RWPE2 (cell line): Measurements from ENCODE around the gene BATF3.
"Not testable (repeated sequence)": the region's sequence is repeated elsewhere in the genome, so short reads cannot be mapped to it uniquely, and the experiment has no call there.

Source experiments
- ATAC-seq: fragments of 200-7000 bp; cut with Tn5 transposase; 3 replicates; pipeline ENCODE4 v1.9.1; 2021; ENCODE audit warnings: low read depth
- DNase-seq: peaks from one replicate; pipeline ENCODE4 v3.0.0-alpha.2; 2020; ENCODE audit warnings: low spot score
- H3K27ac ChIP-seq: fragments of 450-650 bp; 2 replicates; pipeline ENCODE4 v1.5.1; 2017; ENCODE audit warnings: mild to moderate bottlenecking; ENCODE audit not compliant: poor library complexity, severe bottlenecking
- H3K27me3 ChIP-seq: fragments of 250-450 bp; sonication (Bioruptor Pico); 2 replicates; pipeline ENCODE4 v1.5.1; 2021; ENCODE audit warnings: mild to moderate bottlenecking, moderate library complexity; ENCODE audit not compliant: insufficient read depth, poor library complexity, severe bottlenecking
- H3K36me3 ChIP-seq: fragments of 250-450 bp; sonication (Bioruptor Pico); 2 replicates; pipeline ENCODE4 v1.5.1; 2020; ENCODE audit warnings: low read depth, mild to moderate bottlenecking, moderate library complexity
- H3K4me1 ChIP-seq: fragments of 250-450 bp; sonication (Bioruptor Pico); 2 replicates; pipeline ENCODE4 v1.5.1; 2021; ENCODE audit warnings: mild to moderate bottlenecking, moderate library complexity; ENCODE audit not compliant: insufficient read depth, poor library complexity, severe bottlenecking
- H3K4me3 ChIP-seq: fragments of 250-450 bp; sonication (Bioruptor Pico); 2 replicates; pipeline ENCODE4 v1.5.1; 2021; ENCODE audit warnings: mild to moderate bottlenecking, moderate library complexity; ENCODE audit not compliant: severe bottlenecking
- H3K9me3 ChIP-seq: fragments of 250-450 bp; sonication (Bioruptor Pico); 2 replicates; pipeline ENCODE4 v1.5.1; 2021; ENCODE audit warnings: mild to moderate bottlenecking, moderate library complexity; ENCODE audit not compliant: severe bottlenecking
- TF ChIP-seq, protein P1 (sequence below): fragments of 450-650 bp; IDR thresholded peaks from one replicate; pipeline ENCODE4 v1.5.1; 2017; ENCODE audit warnings: mild to moderate bottlenecking, moderate library complexity; ENCODE audit not compliant: poor library complexity, severe bottlenecking

BATF3 gene

DNA sequence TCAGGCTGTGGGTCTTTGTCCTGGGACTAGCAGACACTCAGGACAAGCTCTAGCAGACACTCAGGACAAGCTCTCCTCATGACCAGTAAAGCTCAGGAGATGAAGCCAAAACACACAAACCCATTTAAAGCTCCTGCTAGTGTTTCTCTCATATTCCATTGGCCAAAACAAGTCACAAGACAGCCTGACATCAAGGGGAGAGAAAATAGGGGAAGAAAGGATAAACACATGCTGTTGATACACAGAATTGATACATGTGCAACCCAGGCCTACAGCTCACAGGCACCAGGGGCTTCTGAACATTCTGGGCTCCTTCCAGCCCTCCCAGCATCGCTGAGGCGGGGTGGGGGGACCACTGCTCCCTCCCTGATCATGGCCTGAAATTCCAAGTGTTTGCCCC lies 55.8 kb downstream of the BATF3 start:
- DNase-seq = no peak
- H3K9me3 ChIP-seq = no peaks in the 10 kb centered on the region
- no peak overlapping the region for H3K4me3 ChIP-seq
- TF ChIP-seq, protein P1, sequence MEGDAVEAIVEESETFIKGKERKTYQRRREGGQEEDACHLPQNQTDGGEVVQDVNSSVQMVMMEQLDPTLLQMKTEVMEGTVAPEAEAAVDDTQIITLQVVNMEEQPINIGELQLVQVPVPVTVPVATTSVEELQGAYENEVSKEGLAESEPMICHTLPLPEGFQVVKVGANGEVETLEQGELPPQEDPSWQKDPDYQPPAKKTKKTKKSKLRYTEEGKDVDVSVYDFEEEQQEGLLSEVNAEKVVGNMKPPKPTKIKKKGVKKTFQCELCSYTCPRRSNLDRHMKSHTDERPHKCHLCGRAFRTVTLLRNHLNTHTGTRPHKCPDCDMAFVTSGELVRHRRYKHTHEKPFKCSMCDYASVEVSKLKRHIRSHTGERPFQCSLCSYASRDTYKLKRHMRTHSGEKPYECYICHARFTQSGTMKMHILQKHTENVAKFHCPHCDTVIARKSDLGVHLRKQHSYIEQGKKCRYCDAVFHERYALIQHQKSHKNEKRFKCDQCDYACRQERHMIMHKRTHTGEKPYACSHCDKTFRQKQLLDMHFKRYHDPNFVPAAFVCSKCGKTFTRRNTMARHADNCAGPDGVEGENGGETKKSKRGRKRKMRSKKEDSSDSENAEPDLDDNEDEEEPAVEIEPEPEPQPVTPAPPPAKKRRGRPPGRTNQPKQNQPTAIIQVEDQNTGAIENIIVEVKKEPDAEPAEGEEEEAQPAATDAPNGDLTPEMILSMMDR = no peak
- H3K4me1 ChIP-seq = no peaks in the 10 kb centered on the region
- H3K36me3 ChIP-seq = no peaks in the 10 kb centered on the region
- no peaks in the 10 kb centered on the region for H3K27me3 ChIP-seq
- no peak for ATAC-seq
- H3K27ac ChIP-seq = no peak overlapping the region

DNA sequence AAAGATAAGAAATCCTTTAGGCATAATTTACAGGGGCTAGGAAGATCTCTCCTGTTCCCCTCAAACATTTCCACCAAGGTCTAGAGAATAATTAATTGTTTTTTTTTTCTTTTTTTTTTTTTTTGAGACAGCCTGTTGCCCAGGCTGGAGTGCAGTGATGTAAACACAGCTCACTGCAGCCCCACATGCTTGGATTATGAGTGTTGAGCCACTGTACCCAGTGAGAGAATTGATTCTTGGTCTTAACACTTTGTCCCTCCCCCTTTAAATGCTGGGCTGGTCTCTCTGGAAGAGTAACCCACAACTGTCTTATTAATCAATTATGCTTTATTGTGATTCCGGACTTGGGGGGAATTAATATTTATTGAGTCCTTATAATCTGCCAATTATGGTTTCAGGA lies 57.7 kb downstream of the BATF3 start:
- ATAC-seq (no peak), DNase-seq (no peak)
- TF ChIP-seq, protein P1 = no peak
- no peaks in the 10 kb centered on the region for H3K4me1 ChIP-seq
- no peak overlapping the region for H3K27ac ChIP-seq
- no peaks in the 10 kb centered on the region for H3K9me3 ChIP-seq
- no peak overlapping the region for H3K4me3 ChIP-seq
- no peaks in the 10 kb centered on the region for H3K27me3 ChIP-seq
- H3K36me3 ChIP-seq = no peaks in the 10 kb centered on the region

DNA sequence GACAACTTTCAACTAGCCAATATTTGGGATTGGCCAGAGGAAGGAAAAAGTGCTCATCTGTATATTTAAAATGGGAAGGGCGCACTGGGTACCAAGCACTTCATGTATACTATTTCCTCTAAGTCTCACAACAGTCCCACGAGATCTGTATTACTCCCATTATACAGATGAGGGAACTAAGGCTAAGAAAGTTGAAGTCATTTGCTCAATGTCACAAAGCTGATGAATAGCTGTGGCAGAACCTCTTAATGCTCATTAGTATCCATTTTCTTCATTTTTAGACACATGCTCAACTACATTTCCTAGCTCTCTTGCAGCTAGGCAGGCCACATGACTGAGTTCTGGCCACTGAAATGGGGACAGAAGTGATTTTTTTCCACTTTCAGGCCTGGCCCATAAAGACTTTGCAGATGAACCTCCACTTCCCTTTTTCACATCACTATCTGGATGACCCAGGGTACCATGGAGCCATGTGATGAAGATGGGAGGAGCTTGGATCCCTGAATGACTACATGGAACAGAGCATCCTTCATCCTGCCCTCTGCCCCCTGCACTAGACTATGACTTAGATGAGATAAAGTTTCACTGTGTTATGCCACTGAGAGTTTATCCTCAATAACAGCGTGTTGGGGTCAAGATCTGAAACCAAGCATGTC lies 59.3 kb downstream of the BATF3 start:
- H3K9me3 ChIP-seq = no peaks in the 10 kb centered on the region
- TF ChIP-seq, protein P1 = no peak
- no peak for DNase-seq
- H3K4me3 ChIP-seq = no peak overlapping the region
- no peaks in the 10 kb centered on the region for H3K36me3 ChIP-seq
- no peak overlapping the region for H3K27ac ChIP-seq
- H3K4me1 ChIP-seq = no peaks in the 10 kb centered on the region
- ATAC-seq = no peak
- no peaks in the 10 kb centered on the region for H3K27me3 ChIP-seq

DNA sequence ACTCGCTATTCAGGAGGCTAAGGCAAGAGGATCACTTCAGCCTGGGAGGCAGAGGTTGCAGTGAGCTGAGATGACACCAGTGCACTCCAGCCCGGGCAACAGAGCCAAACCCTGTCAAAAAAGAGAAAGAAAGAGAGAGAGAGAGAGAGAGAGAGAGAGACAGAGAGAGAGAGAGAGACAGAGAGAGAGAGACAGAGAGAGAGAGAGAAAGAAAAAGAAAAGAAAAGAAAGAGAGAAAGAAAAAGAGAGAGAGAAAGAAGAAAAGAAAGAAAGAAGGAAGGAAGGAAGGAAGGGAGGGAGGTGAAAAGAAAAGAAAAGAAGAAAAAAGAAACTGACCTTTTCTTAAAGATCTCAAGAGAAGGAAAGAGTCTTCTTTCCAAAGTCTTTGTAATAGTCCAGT lies 60.1 kb downstream of the BATF3 start:
- not testable (repeated sequence) for H3K4me3 ChIP-seq, H3K9me3 ChIP-seq, DNase-seq, H3K27ac ChIP-seq, H3K36me3 ChIP-seq, ATAC-seq, H3K4me1 ChIP-seq, H3K27me3 ChIP-seq

DNA sequence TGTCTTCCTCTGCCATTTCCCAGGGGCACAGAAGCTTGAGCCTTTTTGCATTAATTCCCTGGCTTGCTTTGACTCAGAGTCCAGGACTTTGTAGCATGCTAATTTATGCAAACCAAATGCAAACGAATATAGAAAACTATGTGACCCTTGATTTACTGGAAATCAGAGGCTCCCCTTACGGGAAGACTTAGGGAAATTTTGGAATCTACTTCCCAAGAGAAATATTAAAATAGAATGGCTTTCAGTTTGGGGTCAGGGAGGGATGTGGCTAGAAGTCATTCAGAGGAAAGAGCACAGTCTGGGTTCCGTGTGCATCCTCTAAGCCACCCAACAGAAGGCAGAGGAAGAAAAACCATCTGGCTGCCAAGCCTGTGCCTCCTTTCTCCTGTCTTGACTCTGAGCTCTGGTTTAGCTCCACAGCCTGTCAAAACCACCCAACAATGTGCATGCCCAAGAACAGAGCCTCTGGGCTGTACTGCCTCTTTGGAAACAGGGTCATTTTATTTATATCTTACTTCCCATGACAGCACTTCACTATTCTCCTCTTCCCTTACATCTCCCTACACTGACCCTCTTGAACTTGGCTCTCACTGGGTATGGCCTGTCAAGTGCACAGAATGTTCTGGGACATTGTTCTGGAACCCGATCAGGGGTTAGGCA lies 61.0 kb downstream of the BATF3 start:
- Histone ChIP-seq H3K27ac (no peak overlapping the region), H3K27me3 (no peaks in the 10 kb centered on the region), H3K9me3 (no peaks in the 10 kb centered on the region), H3K36me3 (no peaks in the 10 kb centered on the region), H3K4me3 (no peak overlapping the region), H3K4me1 (no peaks in the 10 kb centered on the region)
- ATAC-seq (no peak), DNase-seq (no peak)
- TF ChIP-seq, protein P1 = no peak
